HEK293 (cell line): ENCODE results near the gene CPEB4.

Experiments
- CTCF ChIA-PET: fragments of 350-600 bp; formaldehyde crosslinking; extraction: SDS; loops from one replicate; lab custom pipeline; 2021; ENCODE audit warnings: antibody characterized with exemption; lab: Yijun Ruan, JAX
- POLR2A ChIA-PET: fragments of 300-600 bp; formaldehyde crosslinking; extraction: SDS; loops from one replicate; lab custom pipeline; 2020; ENCODE audit warnings: antibody characterized with exemption, inconsistent platforms; lab: Yijun Ruan, JAX
- H3K27ac ChIP-seq: fragments of 200-500 bp; sonication (Bioruptor generic); 2 replicates; pipeline ENCODE4 v1.5.1; 2014; ENCODE audit warnings: low read depth, low read length, control low read depth, inconsistent platforms; ENCODE audit errors: extremely low read depth
- H3K36me3 ChIP-seq, 2 experiments: fragments of 200-500 bp in 1 of 2; sonication (Bioruptor generic) in 1 of 2; 1 replicate in 1 of 2; 2 replicates in 1 of 2; pipeline ENCODE4 v1.5.1; 2014 to 2017; ENCODE audit warnings: inconsistent platforms in 2 of 2, low read length in 2 of 2; ENCODE audit not compliant: control insufficient read depth in 2 of 2, insufficient read depth in 1 of 2
- H3K4me1 ChIP-seq: fragments of 200-500 bp; sonication (Bioruptor generic); 2 replicates; pipeline ENCODE4 v1.5.1; 2014; ENCODE audit warnings: mild to moderate bottlenecking, low read length, inconsistent platforms; ENCODE audit not compliant: control insufficient read depth, insufficient read depth
- H3K4me3 ChIP-seq: 2 replicates; pipeline ENCODE4 v1.5.1; 2011; ENCODE audit warnings: low read depth, mild to moderate bottlenecking, control low read depth, low read length, moderate library complexity
- H3K9me3 ChIP-seq: fragments of 200-500 bp; sonication (Bioruptor generic); 2 replicates; pipeline ENCODE4 v1.5.1; 2014; ENCODE audit warnings: low read depth, low read length, inconsistent platforms; ENCODE audit not compliant: control insufficient read depth, insufficient read depth
- PBX3 ChIP-seq: sonication (generic); formaldehyde crosslinking; IDR thresholded peaks from 2 replicates; pipeline ENCODE4 v1.8.1; 2022; ENCODE audit warnings: mild to moderate bottlenecking, moderate library complexity, missing genetic modification reagents
- PRDM6 ChIP-seq: fragments of 450-650 bp; formaldehyde crosslinking; IDR thresholded peaks from 2 replicates; pipeline ENCODE4 v1.5.1; 2017; ENCODE audit warnings: missing biosample characterization, missing genetic modification characterization
- TCF7L2 ChIP-seq: IDR thresholded peaks from 2 replicates; pipeline ENCODE4 v1.6.1; 2011; ENCODE audit warnings: low read depth, mild to moderate bottlenecking, inconsistent platforms, low read length, moderate library complexity, borderline replicate concordance
- ZBTB11 ChIP-seq: fragments of 450-650 bp; formaldehyde crosslinking; conservative IDR thresholded peaks from 2 replicates; pipeline ENCODE4 v1.5.1; 2016; ENCODE audit warnings: low read depth, missing biosample characterization, missing genetic modification characterization
- ZFP37 ChIP-seq: fragments of 450-650 bp; formaldehyde crosslinking; IDR thresholded peaks from 2 replicates; pipeline ENCODE4 v1.5.1; 2016; ENCODE audit warnings: missing biosample characterization, missing genetic modification characterization
- ZNF133 ChIP-seq: fragments of 450-650 bp; formaldehyde crosslinking; IDR thresholded peaks from 2 replicates; pipeline ENCODE4 v1.5.1; 2016; ENCODE audit warnings: missing biosample characterization, missing genetic modification characterization
- ZNF214 ChIP-seq: fragments of 450-650 bp; formaldehyde crosslinking; IDR thresholded peaks from 2 replicates; pipeline ENCODE4 v1.5.1; 2017; ENCODE audit warnings: missing biosample characterization, mild to moderate bottlenecking, missing genetic modification characterization, borderline replicate concordance
- ZNF341 ChIP-seq: fragments of 450-650 bp; formaldehyde crosslinking; IDR thresholded peaks from 2 replicates; pipeline ENCODE4; 2016; ENCODE audit warnings: low read depth, missing biosample characterization, missing genetic modification characterization
- ZNF354C ChIP-seq: fragments of 450-650 bp; formaldehyde crosslinking; IDR thresholded peaks from 2 replicates; pipeline ENCODE4 v1.5.1; 2016; ENCODE audit warnings: missing biosample characterization, missing genetic modification characterization, low read depth, borderline replicate concordance
- ZNF549 ChIP-seq: fragments of 450-650 bp; IDR thresholded peaks from 2 replicates; pipeline ENCODE4 v1.5.1; 2018; ENCODE audit warnings: missing biosample characterization, missing genetic modification characterization, mild to moderate bottlenecking, inconsistent platforms, moderate library complexity
- ZNF600 ChIP-seq: fragments of 450-650 bp; formaldehyde crosslinking; IDR thresholded peaks from 2 replicates; pipeline ENCODE4 v1.5.1; 2016; ENCODE audit warnings: missing biosample characterization, missing genetic modification characterization
- ZSCAN18 ChIP-seq: fragments of 450-650 bp; formaldehyde crosslinking; IDR thresholded peaks from 2 replicates; pipeline ENCODE4 v1.5.1; 2016; ENCODE audit warnings: missing biosample characterization, missing genetic modification characterization

The CPEB4 gene

GRCh38 chr5:173907284-173907683 is 19.1 kb downstream of the CPEB4 start (continued):
- TF ChIP-seq ZSCAN18 (no peak), ZFP37 (tag by site-specific recombination) (no peak)

GRCh38 chr5:173907686-173908371 is 19.7 kb downstream of the CPEB4 start:
- H3K36me3 ChIP-seq: peaks cover 0 to 3% of the 10 kb centered on the region in 2 experiments; a peak in 2 of 3 replicates

More at GRCh38 chr5:173907686-173908371, 19.7 kb downstream of the CPEB4 start:
- TF ChIP-seq ZNF549 (tag by site-specific recombination): no peak
- no peak for TF ChIP-seq ZBTB11
- TF ChIP-seq ZNF600 (tag by site-specific recombination): no peak
- no peak for TF ChIP-seq ZNF354C (tag by site-specific recombination)
- TF ChIP-seq PBX3 (CRISPR knock-in tag): no peak
- TF ChIP-seq ZNF214 (tag by site-specific recombination): no peak
- no peak for TF ChIP-seq PRDM6 (tag by site-specific recombination)
- TF ChIP-seq ZNF133 (tag by site-specific recombination): no peak
- no peak for TF ChIP-seq ZNF341 (tag by site-specific recombination)
- no peak for TF ChIP-seq TCF7L2
- TF ChIP-seq, all 188 proteins: peak for 0
- ChIA-PET POLR2A (no interaction called here), CTCF (interaction anchor here (0.8 to 2.9 kb wide), 2 partner anchors 18 kb away, joined by 3 to 6 read pairs; no protein-coding TSS in a partner anchor)
- Histone ChIP-seq H3K4me1 (peaks cover 17% of the 10 kb centered on the region; the same call in 1 of the 2 replicates), H3K4me3 (no peak overlapping the region), H3K27ac (no peak overlapping the region), H3K9me3 (no peaks in the 10 kb centered on the region)
